A673 (cell line): ENCODE measurements around the gene DNAL4.

Source experiments
- EZH2 ChIP-seq: fragments of 200-600 bp; sonication (generic); IDR thresholded peaks from 2 replicates; pipeline ENCODE4 v1.6.1; 2017; ENCODE audit warnings: borderline replicate concordance, low read depth, mild to moderate bottlenecking, mixed read lengths, antibody characterized with exemption, low read length; ENCODE audit not compliant: poor library complexity, severe bottlenecking
- TF ChIP-seq, protein P1 (sequence below): fragments of 300-800, 200-600 bp; sonication (generic); conservative IDR thresholded peaks from 2 replicates; pipeline ENCODE4 v1.5.1; 2017; ENCODE audit warnings: low read depth, mild to moderate bottlenecking, antibody characterized with exemption, low read length, moderate library complexity, mixed read lengths

GRCh38 chr22:38755155-38755910 is 38.6 kb downstream of the DNAL4 start:
- TF ChIP-seq, protein P1, sequence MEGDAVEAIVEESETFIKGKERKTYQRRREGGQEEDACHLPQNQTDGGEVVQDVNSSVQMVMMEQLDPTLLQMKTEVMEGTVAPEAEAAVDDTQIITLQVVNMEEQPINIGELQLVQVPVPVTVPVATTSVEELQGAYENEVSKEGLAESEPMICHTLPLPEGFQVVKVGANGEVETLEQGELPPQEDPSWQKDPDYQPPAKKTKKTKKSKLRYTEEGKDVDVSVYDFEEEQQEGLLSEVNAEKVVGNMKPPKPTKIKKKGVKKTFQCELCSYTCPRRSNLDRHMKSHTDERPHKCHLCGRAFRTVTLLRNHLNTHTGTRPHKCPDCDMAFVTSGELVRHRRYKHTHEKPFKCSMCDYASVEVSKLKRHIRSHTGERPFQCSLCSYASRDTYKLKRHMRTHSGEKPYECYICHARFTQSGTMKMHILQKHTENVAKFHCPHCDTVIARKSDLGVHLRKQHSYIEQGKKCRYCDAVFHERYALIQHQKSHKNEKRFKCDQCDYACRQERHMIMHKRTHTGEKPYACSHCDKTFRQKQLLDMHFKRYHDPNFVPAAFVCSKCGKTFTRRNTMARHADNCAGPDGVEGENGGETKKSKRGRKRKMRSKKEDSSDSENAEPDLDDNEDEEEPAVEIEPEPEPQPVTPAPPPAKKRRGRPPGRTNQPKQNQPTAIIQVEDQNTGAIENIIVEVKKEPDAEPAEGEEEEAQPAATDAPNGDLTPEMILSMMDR, result no peak
- TF ChIP-seq EZH2, result no peak
